Measurements from ENCODE around the gene TMPRSS6. TPM values are rescaled to one million over a fixed set of nuclear protein-coding genes. Genes with fewer than 3 reads are reported as not detected.

The TMPRSS6 gene
- polyA plus RNA-seq (ENCODE audit: insufficient read length in 4 of 4): under 1 TPM; 0.35 to 0.63 (median 0.53) TPM

GRCh38 chr22:37109242-37109917 is at the start of gene TMPRSS6:
Gene TMPRSS6 (minus strand): TSS chr22:37109713. CDS start chr22:37103417, 6,296 bp downstream.
- no peak for DNase-seq (ENCODE audit: low read depth in 4 of 4, low spot score in 2 of 4)

- no peak for DNase-seq (ENCODE audit: low read depth in 4 of 4, low spot score in 2 of 4)
These were observed 49.4 kb upstream of the TMPRSS6 start for GRCh38 chr22:37158963-37159290.

GRCh38 chr22:37157516-37158285 is 48.2 kb upstream of the TMPRSS6 start:
- DNase-seq (ENCODE audit: low read depth in 4 of 4, low spot score in 2 of 4): no peak

- DNase-seq (ENCODE audit: low read depth in 4 of 4, low spot score in 2 of 4): no peak
These were observed 47.3 kb upstream of the TMPRSS6 start for GRCh38 chr22:37156686-37157435.

- DNase-seq (ENCODE audit: low read depth in 4 of 4, low spot score in 2 of 4): no peak
These were observed 46.5 kb upstream of the TMPRSS6 start for GRCh38 chr22:37155971-37156370.

GRCh38 chr22:37154925-37155712 is 45.6 kb upstream of the TMPRSS6 start:
- no peak for DNase-seq (ENCODE audit: low read depth in 4 of 4, low spot score in 2 of 4)

- no peak for DNase-seq (ENCODE audit: low read depth in 4 of 4, low spot score in 2 of 4)
These were observed 44.4 kb upstream of the TMPRSS6 start for GRCh38 chr22:37153901-37154300.

- no peak for DNase-seq (ENCODE audit: low read depth in 4 of 4, low spot score in 2 of 4)
These were observed 41.9 kb upstream of the TMPRSS6 start for GRCh38 chr22:37151401-37151800.

GRCh38 chr22:37150701-37151100 is 41.2 kb upstream of the TMPRSS6 start:
- no peak for DNase-seq (ENCODE audit: low read depth in 4 of 4, low spot score in 2 of 4)

GRCh38 chr22:37148742-37149665 is 39.5 kb upstream of the TMPRSS6 start:
- no peak for DNase-seq (ENCODE audit: low read depth in 4 of 4, low spot score in 2 of 4)

- no peak for DNase-seq (ENCODE audit: low read depth in 4 of 4, low spot score in 2 of 4)
These were observed 38.6 kb upstream of the TMPRSS6 start for GRCh38 chr22:37148031-37148651.

- DNase-seq (ENCODE audit: low read depth in 4 of 4, low spot score in 2 of 4): no peak
These were observed 37.9 kb upstream of the TMPRSS6 start for GRCh38 chr22:37147186-37147990.

- no peak for DNase-seq (ENCODE audit: low read depth in 4 of 4, low spot score in 2 of 4)
These were observed 37.1 kb upstream of the TMPRSS6 start for GRCh38 chr22:37146507-37147180.

GRCh38 chr22:37146051-37146385 is 36.5 kb upstream of the TMPRSS6 start:
- no peak for DNase-seq (ENCODE audit: low read depth in 4 of 4, low spot score in 2 of 4)

GRCh38 chr22:37145180-37146050 is 35.9 kb upstream of the TMPRSS6 start:
- peak in 1 of 4 donors; percentile 28 for DNase-seq (ENCODE audit: low read depth in 4 of 4, low spot score in 2 of 4)

GRCh38 chr22:37144180-37144554 is 34.7 kb upstream of the TMPRSS6 start:
- no peak for DNase-seq (ENCODE audit: low read depth in 4 of 4, low spot score in 2 of 4)

GRCh38 chr22:37141971-37142370 is 32.5 kb upstream of the TMPRSS6 start:
- DNase-seq (ENCODE audit: low read depth in 4 of 4, low spot score in 2 of 4): no peak
